NCI-H69 (cell line): ENCODE data around the gene STAMBPL1.
"Not testable (repeated sequence)": the region's sequence is repeated elsewhere in the genome, so short reads cannot be mapped to it uniquely, and the experiment has no call there.

Experiments used
- DNase-seq: peaks from one replicate; lab custom pipeline; 2025; lab: John Stamatoyannopoulos, UW

The STAMBPL1 gene

DNA sequence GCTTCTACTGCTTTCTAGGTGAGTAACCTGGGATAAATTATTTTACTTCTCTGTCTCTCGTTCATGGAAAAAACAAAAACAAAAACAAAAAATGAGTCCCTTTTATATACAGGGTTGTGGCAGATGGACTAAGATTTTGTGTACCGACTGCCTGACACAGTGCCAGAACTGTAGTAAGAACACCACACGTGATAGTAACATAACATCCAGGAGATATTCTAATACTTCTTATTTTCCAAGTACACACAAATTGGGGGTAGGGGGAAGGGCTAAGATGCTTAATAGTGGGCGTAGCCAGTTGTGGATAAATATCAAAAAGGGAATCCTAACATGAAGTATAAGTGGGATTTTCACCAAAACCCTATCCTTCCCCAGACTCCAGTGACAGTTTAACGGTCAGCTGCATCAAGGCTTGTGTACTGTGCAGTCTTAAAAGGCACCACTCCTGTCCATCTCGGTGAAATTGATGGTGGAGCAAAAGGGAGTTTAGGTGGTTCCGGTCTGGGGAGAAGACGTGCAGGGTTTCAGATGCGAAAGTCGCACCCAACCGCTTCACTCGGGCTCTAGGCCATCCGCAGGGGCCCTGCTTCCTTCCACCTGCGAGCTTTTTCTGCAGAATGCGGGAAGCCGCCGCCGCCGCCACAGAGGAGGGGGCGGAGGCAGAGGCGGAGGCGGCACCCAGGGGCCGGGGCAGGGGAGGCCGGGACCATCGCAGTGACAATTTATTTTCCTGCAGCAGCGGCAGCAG lies at the start of gene STAMBPL1:
Gene STAMBPL1, plus strand, starts transcription at position 712 of the 748 bp plus-strand sequence. CDS start 21,464 bp downstream, outside the sequence.
- DNase-seq, result peak; percentile 85

DNA sequence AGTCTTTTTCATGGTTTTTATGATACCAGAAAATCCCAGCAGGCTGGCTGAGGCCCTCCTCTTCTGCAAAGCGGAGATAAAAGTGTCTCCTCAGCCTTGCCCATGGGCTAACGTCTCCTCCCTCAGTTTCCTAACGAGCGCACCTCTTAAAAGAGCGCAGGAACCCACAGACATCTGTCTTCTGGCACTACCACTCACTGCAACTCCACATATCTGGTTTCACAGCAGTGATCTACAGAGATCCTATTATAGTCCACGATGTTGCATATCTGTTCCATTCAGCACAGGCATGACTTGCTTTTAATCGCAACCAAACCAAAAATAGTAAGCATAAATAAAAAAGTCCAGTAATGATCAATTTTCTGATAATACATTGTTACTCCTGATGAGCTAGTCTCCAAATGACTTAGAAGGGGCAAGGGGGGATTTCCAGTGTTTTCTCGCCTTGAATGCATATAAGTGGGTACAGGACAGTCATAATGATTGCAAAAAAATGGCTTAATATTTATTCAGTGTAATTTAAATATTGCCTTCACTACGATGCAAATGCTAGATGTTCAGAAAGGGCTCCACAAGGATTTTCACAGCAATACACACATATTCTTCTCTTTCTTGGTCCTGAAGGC lies 49.3 kb upstream of the STAMBPL1 start:
- no peak for DNase-seq

DNA sequence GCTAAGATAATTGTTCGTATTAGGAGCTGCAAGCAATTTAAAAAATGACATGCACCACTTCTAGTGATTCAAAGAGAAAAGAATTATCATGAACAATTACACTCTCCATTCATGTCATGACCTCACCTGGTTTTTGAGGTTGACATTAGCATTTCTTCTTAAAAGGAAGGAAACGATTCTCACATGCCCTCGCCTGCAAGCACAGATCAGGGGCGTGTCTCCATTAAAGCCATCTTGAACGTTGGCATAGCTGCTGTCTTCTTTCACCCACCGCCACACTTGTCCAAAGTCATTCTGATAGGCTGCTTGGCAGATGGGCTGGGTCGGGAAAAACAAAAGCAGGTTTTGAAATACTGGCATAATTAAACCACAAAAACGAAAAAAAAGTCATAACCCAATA lies 48.3 kb upstream of the STAMBPL1 start:
- DNase-seq, result peak; percentile 21

DNA sequence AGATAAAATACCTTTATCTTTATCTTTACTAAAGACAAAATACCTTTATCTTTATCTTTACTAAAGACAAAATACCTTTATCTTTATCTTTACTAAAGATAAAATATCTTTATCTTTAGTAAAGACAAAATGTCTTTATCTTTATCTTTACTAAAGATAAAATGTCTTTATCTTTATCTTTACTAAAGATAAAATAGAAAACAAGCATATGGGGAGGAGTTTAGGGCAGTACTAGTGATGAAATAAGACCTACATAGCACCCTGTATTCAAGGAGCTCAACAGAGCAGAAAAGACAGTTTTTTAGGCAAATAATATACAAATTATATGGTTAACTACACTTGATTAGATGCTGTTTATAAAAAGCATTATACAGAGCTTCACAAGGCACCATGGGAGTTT lies 47.7 kb upstream of the STAMBPL1 start:
- no peak for DNase-seq

DNA sequence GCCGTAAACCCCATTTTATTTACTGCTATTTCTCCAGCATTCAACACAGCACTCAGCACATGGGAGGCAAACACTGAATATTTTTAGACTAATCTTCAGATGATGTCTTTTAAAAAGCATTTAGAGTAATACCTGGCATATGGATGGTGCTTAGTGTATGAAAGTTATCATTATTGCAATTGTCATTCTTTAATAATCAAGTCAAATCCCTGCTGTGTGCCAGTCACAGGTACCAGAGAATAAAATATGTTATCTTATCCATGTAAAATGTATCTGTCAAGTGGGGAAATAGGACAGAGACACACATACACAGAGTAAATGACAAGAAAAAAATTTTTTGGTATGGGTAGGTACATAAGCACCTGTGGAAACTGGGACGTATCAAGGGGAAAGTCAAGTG lies 46.9 kb upstream of the STAMBPL1 start:
- no peak for DNase-seq

DNA sequence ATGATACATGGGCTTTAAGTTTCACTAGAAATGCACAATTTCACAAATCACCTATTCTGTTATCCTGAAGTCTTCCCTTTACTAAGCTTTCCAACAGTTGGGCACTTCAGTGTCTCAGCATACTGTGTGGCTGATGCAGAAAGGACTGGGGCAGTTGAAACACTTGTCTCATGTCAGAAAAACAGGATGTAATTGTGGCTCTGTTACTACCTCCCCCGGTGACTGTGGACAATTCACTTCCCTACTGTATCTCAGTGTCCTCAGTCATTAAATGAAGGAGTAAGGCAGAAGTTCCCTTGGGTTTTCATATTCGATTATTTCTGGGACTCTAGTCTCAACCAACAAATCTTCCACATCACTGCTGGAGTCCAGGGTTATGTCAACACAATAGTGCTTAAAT lies 46.3 kb upstream of the STAMBPL1 start:
- peak; percentile 30 for DNase-seq

DNA sequence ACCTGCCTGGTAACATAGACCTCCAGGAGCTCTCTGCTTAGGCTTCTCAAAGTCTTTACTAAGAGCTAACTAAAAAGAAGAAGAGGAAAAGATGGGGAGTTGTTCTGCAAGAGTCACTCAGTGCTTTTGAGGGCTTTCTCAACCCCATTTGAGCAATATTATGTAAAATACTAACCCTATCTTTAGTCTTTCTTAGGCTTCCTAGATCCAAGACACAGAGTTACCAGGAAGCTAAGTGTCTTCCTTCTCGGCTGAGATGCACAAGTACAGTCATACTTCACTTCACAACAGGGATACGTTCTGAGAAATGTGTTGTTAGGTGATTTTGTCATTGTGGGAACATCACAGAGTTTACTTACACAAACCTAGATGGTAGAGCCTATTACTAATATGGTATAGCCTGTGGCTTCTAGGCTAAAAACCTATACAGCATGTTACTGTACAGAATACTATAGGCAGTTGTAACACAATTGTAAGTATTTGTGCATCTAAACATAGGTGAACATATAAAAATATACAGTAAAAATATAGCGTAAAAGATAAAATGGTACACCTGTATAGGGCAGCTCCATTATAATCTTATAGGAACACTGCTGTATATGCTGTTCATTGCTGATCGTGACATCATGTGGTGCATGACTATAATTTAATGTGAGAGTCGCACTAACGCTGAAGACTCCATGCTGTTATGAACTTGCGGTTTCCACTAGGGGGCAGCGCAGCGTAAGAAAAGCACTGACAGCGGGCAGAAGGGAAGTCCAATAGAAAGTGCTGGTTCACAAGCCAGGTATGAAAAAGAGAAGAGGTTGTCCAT lies 44.7 kb upstream of the STAMBPL1 start:
- peak; percentile 84 for DNase-seq

DNA sequence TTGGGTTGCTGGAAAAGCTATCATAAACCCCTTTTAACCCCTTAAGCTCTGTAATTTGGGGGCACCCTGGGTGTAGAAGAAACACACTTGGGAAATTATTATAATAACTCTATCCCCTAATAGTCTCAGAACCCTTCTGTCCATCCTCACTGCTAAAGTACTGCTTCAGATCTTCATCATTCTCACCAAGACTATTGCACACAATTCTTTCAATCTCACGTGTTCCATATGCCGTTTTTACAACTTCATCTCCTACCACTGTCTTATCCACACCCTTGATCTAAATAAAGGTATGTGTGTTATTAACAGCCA lies 44.2 kb upstream of the STAMBPL1 start:
- no peak for DNase-seq

DNA sequence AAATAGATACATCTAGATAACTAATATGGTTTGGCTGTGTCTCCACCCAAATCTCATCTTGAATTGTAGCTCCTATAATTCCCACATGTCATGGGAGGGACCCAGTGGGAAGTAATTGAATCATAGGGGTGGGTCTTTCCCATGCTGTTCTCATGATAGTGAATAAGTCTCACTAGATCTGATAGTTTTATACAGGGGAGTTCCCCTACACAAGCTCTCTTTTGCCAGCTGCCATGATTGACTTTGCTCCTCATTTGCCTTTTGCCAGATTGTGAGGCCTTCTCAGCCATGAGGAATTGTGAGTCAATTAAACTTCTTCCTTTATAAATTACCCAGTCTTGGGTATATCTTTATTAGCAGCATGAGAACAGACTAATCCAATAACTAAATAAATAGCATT lies 42.4 kb upstream of the STAMBPL1 start:
- DNase-seq, result not testable (repeated sequence)

DNA sequence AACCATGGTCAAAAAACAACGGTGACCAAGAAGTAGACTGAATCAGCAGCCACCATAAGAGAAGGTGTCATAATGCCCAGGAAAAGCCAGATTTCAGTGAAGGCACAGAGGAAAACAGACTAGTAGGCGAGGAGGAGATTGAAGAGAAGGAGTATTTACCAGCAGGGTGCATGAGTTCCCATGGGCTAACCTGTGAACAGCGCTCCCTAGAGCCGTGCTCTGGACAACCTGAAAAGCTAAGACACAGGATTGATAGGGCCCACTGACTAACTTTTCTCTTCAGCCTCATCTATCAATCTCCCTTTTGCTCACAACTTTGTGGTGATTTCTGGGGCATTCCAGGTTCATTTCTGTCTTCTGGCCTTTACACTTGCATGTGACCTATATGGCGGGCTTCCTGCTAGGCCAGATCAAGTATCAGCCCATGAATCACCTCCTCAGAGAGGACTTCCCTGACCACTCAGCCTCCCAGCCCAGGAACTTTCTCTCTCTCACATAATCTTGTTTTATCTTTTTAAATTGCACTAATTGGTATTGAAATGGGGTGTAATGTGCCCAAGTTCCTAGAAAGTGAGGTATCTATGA lies 41.2 kb upstream of the STAMBPL1 start:
- no peak for DNase-seq

DNA sequence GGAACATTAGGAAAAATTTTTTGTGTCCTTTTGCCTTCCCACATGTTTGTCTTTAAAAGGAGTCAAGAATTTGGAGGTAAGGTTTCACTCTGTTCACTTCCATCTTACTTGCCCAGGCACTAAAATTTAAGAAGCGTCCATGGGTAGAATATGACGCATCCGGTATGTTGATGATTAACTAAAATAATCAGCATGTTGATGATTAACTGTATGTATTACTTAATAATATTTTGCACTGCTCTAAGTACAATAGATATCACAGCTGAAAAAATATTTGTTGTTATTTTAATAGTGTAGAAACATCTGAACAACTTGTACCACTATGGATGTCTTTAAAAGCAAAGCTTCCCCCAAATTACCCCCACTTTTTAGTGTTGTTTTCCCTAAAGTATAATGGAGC lies 39.9 kb upstream of the STAMBPL1 start:
- no peak for DNase-seq

DNA sequence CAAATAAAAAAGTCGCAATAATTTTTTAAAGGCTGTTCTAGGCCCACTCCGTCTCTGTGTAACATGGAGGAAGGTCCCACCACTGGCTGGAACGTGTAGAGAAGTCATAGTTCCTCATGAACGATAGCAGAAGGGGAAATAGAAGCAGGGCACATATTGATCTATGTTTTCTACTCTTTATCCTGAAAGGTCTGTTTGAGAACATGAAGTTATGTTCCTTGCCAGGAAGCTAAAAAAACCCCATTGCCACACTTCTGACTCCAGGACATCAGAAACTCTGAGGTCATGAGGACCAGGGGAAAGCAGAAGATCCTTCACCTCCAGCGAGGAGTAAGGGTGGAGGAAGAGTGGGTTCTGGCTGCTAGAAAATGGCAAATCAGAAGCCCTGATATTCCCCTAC lies 39.2 kb upstream of the STAMBPL1 start:
- DNase-seq, result no peak

DNA sequence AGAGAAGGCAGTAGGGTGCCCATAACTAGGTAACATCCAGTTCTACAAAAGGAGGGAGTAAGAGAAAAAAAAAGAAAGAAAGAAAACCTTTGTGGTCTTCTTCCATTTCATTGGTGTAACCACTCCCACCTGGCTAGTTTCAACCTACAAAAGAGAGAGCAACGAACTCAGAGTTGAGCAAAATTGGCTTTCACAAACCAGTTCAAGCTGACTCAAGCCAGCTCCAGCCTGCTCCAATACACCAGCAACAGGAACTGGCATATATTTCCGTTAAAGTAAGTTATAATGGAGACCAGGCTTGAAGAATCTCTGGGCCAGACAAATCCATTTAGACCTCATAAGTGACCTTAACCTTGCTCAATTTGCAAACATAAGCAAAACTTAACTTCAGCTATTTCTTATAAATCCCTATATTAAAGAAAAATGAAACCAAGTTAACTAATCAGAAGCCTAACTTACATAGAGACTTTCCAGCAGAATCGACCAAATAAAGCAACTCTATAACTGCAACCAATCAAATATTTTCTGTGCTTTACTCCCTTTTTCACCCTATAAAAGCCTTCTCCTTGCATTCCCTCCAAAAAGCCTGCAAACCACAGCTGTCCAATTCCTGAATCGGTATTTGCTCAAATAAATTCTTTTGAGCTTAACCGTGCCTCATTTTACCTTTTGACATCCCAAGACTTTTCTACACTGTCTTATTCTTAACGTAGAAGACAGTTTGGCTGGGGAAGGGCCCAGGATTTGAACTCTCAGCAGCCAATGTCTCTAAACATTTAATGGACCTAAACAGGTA lies 38.5 kb upstream of the STAMBPL1 start:
- no peak for DNase-seq

DNA sequence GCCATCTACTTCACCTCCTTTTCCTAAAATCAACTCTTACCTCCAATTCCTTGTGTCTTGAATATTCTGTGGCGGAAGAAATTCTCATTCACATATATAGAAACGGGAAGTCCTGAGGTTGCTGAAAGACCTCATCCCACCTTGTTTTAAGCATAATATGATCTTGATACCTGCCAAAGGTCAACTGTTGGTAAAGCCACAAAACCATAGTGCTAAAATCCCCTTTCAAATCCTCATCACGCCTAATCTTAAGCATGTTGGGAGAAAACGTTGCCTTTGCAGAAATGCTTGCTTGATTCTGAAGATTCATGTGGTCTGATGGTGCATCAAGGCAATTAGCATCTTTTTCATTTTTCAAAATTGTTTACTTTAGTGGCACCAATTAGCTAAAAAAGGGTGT lies 36.9 kb upstream of the STAMBPL1 start:
- no peak for DNase-seq

DNA sequence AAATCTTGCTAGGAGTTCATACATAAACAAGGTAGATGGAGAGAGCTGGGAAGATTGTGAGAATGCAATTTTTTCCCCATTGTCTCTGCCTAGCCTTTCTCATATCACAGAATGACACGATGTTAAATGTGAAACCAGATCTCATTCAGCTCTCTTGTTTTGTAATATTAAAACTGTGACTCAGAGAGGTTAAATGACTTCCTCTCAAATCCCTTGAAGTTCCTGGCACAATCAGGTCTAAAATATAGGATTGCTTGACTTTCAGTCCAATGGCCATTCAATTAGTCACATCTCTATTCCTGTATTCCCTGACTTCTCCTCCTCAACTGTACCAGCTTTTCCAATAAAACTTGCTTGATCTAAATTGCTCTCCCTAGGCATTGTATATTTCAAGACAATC lies 31.5 kb upstream of the STAMBPL1 start:
- DNase-seq, result peak; percentile 5

DNA sequence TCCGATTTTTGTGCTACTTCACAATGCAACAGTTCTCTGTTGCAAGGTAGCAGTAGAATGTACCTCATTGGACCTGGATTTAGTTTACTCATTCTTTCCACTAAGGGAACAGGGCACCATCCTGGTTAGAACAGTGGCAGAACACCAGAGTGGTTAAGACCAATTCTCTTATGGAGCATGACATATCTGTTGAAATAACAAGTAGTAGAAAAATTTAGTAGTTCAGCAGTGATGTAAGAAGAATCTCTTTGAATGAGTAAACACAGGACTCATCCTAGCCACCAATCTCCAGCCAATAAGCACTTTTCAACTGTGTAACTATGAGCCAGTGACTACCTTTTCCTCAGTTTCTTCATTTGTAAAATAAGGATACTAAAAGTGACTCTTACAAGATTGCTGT lies 30.8 kb upstream of the STAMBPL1 start:
- no peak for DNase-seq

DNA sequence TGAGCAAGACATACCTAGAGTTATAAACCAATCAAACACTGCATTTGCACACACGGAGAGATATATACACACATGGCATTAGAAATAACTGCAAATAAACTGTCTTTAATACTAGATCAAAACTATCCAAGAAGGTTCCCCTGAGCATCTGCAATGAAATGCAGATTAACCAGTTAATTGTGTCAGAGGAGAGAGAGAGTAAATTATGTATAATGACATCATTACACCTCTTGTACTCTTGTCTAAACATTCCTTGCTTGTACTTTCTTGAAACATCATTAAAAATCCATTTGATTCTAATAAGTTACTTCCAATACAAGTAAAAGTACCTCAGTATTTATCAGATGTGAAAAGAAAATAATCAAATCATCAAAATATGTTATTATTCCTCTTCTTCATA lies 29.3 kb upstream of the STAMBPL1 start:
- DNase-seq, result no peak

DNA sequence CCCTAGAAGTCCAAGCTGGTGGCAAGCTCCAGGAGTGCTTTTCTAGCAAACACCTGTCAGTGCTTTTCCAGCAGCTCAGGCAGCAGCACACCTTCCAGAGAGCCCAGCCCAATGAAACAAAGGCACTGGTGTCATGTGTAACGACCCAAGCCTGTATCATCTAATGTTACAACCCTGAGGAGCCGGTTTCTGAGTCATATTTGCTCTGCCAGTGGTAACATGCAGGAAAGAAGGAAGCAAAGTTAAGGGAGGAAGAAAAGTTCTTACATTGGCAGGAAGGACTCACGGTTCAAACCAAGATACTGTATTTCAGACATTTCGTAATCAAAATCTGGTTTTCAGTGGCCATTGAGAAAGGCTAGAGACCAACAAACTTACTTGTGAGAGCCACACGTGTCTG lies 28.3 kb upstream of the STAMBPL1 start, which contains the start of gene ANKRD22:
Gene ANKRD22, minus strand, starts transcription at position 139 of the 400 bp plus-strand sequence. CDS start 237 bp downstream, outside the sequence.
- peak; percentile 80 for DNase-seq

DNA sequence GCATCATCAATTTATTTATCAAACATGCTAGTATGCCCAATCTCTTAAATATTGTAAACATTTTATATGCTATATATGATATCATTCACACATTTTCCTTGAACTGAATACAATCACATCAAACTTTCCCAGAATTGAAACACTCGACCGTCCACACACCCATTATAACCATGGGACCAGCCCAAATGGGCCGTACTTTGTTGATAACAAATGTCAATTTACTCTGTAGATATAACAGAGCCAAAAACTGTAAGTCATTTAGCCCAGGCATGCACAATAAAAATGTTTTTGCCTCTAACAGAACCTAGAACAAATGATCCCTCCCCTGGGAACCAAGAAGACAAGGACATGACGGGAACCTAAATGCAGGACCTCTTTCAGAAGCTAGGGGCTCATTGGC lies 27.7 kb upstream of the STAMBPL1 start:
- DNase-seq, result no peak

DNA sequence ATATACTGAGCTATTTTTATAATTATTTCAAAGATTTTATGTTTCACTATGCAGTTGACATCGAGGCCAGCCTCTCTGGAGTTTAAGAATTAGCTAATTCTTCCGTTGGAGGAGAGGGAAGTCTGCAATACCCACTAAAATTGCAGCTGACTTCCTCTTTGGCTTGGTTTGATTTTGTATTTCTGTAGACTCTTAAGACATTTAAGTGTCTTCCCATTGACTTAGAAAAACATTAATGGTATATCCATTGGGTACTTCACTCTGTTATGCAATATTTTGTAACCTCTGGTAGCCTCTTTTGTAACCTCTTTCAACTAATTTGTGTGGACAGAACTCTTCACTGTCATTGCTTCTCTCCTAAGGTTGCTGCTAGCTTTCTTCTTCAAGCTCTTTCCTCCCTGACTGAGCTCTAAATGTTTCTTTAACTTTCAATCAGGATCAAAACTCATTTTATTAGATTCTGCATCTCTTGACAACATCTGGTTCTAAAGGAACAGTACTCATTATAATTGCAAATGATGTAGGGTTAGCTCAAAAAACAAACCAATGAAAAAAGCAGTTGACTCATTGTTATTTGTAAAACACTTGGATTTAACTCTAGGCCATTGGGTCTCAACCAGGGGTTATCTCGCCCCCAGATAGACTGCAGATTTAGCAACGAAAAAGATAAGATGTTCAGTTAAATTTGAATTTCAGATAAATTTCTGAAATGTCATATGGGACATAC lies 26.7 kb upstream of the STAMBPL1 start:
- DNase-seq, result no peak

DNA sequence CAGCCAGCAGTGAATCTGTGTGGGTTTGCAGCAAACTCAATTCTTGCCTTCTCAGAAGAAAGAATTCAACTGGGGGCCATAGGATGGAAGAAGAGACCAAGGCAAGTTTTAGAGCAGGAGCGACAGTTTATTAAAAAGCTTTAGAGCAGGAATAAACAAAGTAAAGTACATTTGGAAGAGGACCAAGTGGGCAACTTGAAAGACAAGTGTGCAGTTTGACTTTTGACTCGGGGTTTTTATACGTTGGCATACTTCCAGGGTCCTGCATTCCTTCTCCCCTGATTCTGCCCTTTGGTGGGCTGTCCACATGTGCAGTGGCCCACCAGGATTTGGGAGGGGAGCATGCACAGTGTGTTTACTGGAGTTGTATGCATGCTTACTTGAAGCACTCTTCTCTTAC lies 25.4 kb upstream of the STAMBPL1 start:
- no peak for DNase-seq
